ENCODE data around the gene SLC25A41. TPM values are rescaled to one million over a fixed set of nuclear protein-coding genes. Genes with fewer than 3 reads are reported as not detected.

The SLC25A41 gene
- total and polyA plus RNA-seq, 2 of the 13 experiments (the other 11 are each of a cell fraction or from before 2014, with no cell fraction given), result 0.33 to 0.95 TPM

DNA sequence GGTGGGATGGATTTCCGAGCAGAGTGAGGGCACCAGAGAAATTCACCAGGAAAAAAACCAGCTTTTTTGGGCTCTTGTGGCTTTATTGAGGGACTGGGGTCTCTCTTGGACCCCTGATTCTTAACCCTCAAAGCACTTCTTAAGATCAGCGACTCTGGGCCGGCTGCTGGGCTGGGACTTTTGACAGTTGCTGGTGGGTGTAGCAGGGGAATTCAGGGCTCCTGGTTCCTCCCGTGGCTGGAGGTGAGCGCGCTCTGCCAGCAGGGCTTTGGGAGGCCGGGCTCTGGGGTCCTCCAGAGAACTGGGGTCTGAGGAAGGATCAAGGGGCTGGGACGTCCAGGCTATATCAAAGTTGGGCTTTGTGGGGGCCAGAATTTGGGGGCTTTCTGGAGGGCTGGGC, 33.8 kb upstream of the SLC25A41 start (continued):
- TF ChIP-seq, protein P1, sequence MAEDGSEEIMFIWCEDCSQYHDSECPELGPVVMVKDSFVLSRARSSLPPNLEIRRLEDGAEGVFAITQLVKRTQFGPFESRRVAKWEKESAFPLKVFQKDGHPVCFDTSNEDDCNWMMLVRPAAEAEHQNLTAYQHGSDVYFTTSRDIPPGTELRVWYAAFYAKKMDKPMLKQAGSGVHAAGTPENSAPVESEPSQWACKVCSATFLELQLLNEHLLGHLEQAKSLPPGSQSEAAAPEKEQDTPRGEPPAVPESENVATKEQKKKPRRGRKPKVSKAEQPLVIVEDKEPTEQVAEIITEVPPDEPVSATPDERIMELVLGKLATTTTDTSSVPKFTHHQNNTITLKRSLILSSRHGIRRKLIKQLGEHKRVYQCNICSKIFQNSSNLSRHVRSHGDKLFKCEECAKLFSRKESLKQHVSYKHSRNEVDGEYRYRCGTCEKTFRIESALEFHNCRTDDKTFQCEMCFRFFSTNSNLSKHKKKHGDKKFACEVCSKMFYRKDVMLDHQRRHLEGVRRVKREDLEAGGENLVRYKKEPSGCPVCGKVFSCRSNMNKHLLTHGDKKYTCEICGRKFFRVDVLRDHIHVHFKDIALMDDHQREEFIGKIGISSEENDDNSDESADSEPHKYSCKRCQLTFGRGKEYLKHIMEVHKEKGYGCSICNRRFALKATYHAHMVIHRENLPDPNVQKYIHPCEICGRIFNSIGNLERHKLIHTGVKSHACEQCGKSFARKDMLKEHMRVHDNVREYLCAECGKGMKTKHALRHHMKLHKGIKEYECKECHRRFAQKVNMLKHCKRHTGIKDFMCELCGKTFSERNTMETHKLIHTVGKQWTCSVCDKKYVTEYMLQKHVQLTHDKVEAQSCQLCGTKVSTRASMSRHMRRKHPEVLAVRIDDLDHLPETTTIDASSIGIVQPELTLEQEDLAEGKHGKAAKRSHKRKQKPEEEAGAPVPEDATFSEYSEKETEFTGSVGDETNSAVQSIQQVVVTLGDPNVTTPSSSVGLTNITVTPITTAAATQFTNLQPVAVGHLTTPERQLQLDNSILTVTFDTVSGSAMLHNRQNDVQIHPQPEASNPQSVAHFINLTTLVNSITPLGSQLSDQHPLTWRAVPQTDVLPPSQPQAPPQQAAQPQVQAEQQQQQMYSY (CRISPR knock-in tag; IDR thresholded peaks at IDR 0.05), result no peak
- no peak for TF ChIP-seq ZMYM2 (CRISPR knock-in tag; IDR thresholded peaks at IDR 0.05)
- TF ChIP-seq ZNF772 (CRISPR knock-in tag; IDR thresholded peaks at IDR 0.05), result no peak
- TF ChIP-seq SMC3 (IDR thresholded peaks at IDR 0.05; ENCODE audit: low read length), result no peak

DNA sequence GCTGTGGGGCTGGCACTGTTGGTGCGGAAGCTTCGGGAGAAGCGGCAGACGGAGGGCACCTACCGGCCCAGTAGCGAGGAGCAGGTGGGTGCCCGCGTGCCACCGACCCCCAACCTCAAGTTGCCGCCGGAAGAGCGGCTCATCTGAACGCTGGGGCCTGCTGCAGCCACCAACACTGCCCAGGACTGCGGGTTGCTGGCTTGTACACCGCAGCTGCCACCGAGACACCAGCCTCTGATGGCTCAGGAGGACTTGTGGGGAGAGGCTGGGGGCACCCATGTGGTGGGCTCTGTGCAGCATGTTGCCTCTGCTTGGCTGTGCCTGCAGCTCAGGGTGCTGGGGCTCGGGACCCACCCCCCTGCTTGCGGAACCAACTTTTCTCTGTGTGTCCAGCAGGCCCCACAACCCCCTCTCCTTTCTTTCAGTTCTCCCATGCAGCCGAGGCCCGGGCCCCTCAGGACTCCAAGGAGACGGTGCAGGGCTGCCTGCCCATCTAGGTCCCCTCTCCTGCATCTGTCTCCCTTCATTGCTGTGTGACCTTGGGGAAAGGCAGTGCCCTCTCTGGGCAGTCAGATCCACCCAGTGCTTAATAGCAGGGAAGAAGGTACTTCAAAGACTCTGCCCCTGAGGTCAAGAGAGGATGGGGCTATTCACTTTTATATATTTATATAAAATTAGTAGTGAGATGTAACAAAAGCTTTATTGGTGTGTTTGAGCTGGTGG, 33.1 kb upstream of the SLC25A41 start:
- ATAC-seq (no peak), FAIRE-seq (no peak), DNase-seq (ENCODE audit: low spot score) (no peak)
- ChIA-PET POLR2A (no interaction called here), CTCF (ENCODE audit: low intra/inter-chr PET ratio, low total read pairs) (no interaction called here)
- no peaks in the 10 kb centered on the region for H3K27me3 ChIP-seq (ENCODE audit: control insufficient read depth in 1 of 2, insufficient read depth in 2 of 2, low read length in 2 of 2)
- no peak overlapping the region for H3K9ac ChIP-seq (ENCODE audit: insufficient read depth, low read depth, low read length)
- TF ChIP-seq ZNF768 (CRISPR knock-in tag; IDR thresholded peaks at IDR 0.05) (peak; percentile 94), HMG20A (CRISPR knock-in tag; IDR thresholded peaks at IDR 0.05; ENCODE audit: borderline replicate concordance) (no peak), ZNF256 (CRISPR knock-in tag; conservative IDR thresholded peaks at IDR 0.05) (no peak)
- 100% methylated on average over 10 of the region's 21 CpGs for WGBS (ENCODE audit: low lambda C conversion rate)
- H3K4me3 ChIP-seq (replicated peaks in 1 of 3; ENCODE audit: insufficient read depth in 1 of 3, low read depth in 2 of 3, low read length in 3 of 3), result no peak overlapping the region
- no peak overlapping the region for H3K4me2 ChIP-seq (ENCODE audit: low read depth, low read length)
- H3K4me1 ChIP-seq (ENCODE audit: insufficient read depth, low read length), result peaks cover 9% of the 10 kb centered on the region
- H3K79me2 ChIP-seq (ENCODE audit: insufficient read depth, low read length), result no peaks in the 10 kb centered on the region
- no peaks in the 10 kb centered on the region; a peak in 1 of 5 replicates for H3K36me3 ChIP-seq (replicated peaks in 1 of 2; ENCODE audit: control insufficient read depth in 1 of 2, insufficient read depth in 2 of 2, low read length in 2 of 2)
- H3K27ac ChIP-seq (ENCODE audit: extremely low read length, insufficient read depth, low read length), result no peak overlapping the region
- H4K20me1 ChIP-seq (ENCODE audit: insufficient read depth, low read length), result no peaks in the 10 kb centered on the region
- intact Hi-C loops (cut with micrococcal nuclease; ENCODE audit: unreplicated experiment), result no loop called here
- in situ Hi-C loops (cut with HindIII; ENCODE audit: extremely low pct_ligation_motif_present, low pct_unique_long_range_greater_than_20kb), result no loop called here
- H3K9me3 ChIP-seq (ENCODE audit: low read length), result no peaks in the 10 kb centered on the region
- H2AFZ ChIP-seq (ENCODE audit: low read length), result no peak overlapping the region
- no TSS peak for BruUV-seq (replicated peaks)

All from HepG2 (cell line).